ENCODE measurements around the gene PLXNA4.

PLXNA4 gene

GRCh38 chr7:132592231-132592920 is 16.1 kb upstream of the PLXNA4 start:
- DNase-seq, result no peak

DNA sequence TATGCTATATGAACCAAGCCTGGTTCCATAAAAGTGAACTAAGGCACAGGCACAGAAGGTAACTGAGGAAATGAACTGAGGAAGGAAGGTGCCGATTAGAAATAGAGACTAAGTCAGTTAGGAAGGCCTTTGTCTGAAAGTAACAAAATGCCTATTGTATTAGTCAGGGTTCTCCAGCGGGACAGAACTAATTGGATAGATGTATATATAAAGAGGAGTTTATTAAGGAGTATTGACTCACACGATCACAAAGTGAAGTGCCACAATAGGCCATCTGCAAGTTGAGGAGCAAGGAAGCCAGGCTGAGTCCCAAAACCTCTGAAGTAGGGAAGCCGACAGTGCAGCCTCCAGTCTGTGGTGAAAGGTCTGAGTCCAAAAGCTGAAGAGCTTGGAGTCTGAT is 13.9 kb upstream of the PLXNA4 start:
- no peak for DNase-seq

DNA sequence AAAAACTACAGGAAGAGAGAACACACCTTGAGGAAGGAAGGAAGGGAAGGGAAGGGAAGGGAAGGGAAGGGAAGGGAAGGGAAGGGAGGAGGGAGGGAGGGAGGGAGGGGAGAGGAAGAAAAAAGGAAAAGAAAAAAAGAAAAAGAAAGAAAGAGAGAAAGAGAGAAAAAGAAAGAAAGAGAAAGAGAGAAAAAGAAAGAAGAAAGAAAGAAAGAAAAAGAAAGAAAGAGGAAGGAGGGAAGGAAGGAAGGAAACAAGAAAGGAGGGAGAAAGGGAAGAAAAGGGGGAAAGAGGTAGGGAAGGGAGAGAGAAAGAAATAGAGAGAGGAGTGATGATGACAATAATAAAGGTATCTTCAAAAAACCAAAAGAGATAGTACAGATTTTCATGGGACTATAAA is 12.3 kb upstream of the PLXNA4 start:
- DNase-seq, result no peak

- no peak for DNase-seq
These were observed 8.7 kb upstream of the PLXNA4 start for GRCh38 chr7:132584796-132585494.

DNA sequence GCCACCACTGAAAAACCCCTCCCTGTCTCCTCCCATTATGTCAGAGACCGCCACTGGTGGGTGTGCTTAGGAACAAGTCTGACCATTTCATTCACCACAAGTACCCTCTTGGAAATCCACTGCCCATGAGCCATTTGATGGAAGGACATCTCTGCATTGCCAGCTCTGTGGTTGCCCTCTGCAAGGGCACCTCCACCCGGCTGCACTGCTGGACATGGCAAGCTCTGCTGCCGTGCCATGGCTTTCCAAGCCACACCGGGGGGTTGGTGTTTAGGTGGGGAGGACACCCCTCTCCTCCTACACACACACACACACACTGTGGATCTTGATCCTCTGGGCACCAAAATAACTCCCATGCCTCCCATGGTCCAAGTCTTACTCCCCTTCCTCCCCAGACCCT is 5.2 kb upstream of the PLXNA4 start:
- DNase-seq, result no peak

- no peak for DNase-seq
These were observed 4.5 kb upstream of the PLXNA4 start for GRCh38 chr7:132580717-132581285.

DNA sequence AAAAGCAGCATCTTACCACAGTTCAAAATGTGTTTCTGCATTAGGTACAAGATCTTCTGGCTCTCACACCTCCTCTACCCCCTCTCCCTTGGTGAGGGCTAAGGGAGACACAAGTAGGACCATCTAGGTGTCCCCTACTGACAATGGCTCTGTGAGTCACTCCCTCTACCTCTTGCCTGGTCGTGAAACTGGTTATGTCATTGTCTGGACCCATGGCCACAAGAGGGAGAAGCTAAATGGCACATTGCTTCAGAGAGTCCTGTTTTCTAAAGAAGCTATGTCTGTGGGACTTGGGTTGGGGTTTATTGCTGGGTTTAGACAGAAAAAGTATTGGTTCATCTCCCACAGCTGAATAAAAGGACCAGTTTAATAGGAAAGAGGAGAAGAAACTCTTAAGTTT is 4.0 kb upstream of the PLXNA4 start:
- DNase-seq, result no peak

GRCh38 chr7:132579260-132579899 is 3.1 kb upstream of the PLXNA4 start:
- DNase-seq, result no peak

- DNase-seq, result no peak
These were observed 2.6 kb upstream of the PLXNA4 start for GRCh38 chr7:132578826-132579225.

DNA sequence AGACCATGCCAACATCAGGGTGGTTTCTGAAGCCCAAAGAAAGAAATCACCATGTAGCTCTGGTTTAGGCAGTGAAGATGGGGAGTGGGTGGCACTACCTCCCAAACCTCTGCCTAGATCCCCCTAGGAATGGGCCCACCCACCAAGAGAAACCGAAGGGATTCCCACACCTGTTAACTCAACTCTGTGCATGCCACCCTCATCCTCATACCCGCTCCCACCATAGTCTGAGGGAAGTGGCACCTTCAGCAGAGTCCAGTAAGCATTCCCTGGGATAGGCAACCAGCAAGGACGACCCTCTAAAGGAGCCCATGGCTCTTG is 1.7 kb upstream of the PLXNA4 start:
- DNase-seq, result no peak

GRCh38 chr7:132577206-132578049 is 1.2 kb upstream of the PLXNA4 start:
- no peak for DNase-seq

GRCh38 chr7:132576721-132577085 is 433 bp upstream of the PLXNA4 start:
- no peak for DNase-seq

GRCh38 chr7:132575419-132575981 is 770 bp downstream of the PLXNA4 start:
- DNase-seq, result no peak

DNA sequence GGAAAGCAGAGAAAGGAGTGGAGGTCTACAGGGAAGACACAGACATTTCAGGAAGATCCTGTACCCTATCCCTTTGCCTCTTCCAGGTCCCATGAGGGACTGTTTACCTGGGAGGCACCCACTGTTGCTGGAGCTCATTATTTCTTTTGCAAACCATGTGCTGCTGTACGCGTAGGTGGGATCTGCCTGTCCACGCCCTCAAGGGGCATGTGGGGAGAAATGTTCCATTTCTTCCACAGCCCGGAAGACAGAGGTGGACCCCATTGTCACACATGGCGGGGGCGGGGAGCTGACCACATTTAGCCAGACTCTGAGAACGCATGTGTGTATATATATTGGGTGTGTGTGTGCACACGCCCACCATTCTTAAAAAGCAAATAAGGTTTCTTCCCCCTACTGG is 2.0 kb downstream of the PLXNA4 start:
- DNase-seq, result no peak

DNA sequence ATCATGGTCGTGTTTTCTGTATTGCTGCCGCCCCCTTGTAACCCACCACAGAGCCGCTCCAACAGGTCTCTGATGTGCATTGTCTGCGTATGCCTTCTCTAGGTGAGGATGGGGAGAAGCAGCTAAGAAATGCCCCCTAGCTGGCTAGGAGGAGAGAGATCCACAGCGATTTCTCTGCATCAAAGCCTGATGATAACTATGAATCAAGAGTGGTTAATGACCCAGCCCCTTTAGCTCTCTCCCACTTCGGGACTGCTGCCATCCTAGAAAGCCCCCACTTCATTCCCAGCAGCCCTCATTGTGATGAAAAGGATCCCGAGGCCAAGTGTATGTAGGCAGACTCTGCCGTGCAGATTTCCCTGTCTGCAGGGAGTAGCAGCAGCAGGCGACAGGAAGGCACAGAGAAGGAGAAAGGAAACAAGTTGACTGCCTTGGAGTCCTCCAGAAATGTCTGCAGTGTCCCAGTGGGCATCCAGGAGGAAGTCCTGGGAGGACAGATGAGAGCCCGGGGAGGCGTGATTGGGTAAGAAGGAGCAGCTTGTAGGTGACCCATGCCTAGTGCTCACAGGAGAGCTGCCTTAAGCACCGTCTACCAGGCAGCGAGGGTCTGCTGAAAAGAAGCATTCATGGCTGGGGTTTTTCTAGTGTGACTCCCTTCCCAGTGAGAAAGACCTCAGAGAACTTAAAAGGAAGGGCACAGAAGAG is 2.9 kb downstream of the PLXNA4 start:
- no peak for DNase-seq

GRCh38 chr7:132572526-132572925 is 3.7 kb downstream of the PLXNA4 start:
- DNase-seq, result no peak

DNA sequence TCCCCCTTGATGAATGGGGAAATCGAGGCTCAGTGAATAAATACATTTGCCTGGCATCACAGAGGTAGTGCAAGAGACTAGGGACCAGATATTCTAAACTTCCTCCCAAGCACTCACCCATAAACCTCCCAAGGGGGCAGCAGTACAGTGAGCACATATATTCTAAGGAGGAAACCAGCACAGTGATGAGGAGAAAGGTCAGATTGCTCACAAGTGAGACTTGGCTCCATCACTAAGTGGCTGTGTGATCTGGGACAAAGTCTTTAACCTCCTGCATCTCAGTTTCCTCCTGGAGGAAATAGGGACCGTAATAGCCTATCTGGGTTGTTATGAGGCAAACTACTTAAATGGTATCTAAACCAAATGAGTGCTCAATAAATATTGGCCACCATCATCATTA is 4.3 kb downstream of the PLXNA4 start:
- no peak for DNase-seq

DNA sequence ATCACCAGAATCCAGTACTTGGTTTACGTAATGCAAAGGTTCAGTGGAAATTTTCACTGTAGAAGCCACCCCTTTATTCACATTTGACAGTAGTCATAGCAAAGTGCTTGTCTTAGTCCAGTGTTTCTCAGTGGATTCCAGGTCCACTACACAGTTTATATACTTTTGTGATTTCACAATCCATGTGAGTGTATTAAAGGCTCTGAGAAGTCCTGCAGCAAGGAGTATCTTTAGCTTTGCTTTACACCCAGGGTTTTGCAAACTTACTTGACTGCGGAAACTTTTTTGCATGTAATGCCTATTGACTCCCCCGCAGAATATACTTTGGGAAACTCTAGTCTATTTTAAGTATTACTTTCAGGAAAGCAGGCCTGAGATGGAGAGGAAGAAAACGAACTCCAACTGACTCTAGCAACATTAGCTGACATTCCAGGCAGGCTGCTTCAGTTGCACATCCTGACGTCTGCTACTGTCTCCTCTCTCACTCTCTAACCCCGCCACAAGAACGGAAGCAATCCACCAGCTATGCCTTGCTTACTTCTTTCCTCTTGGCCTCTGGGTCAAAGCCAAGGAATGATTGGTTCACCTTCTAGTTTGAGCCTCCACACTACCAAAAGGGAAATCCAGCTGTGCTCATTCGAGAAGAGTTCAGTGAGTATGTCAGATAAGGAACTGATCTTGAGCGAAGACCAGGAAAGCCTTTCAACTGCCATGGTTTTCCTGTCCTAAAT is 6.2 kb downstream of the PLXNA4 start:
- no peak for DNase-seq

GRCh38 chr7:132568962-132569361 is 7.3 kb downstream of the PLXNA4 start:
- no peak for DNase-seq

GRCh38 chr7:132565885-132566284 is 10.4 kb downstream of the PLXNA4 start:
- no peak for DNase-seq

DNA sequence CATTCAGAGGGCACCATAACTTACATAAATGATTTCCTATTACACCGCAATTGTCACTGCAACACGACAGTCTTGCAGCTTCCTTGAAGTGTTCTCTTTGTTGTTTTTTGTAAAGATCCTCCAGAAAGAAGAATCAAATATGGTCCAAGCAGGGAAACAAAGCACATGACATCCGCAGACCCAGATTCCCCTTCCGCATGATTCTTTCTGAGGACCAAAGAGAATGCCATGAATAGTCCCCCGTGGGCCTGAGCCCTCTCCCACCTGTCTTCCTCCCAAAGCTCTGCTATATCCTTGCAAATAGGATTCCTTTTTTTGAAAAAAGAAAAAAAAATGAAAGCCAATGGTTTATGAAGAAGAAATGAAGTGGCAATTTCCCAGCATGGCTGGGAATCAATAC is 10.8 kb downstream of the PLXNA4 start:
- no peak for DNase-seq

DNA sequence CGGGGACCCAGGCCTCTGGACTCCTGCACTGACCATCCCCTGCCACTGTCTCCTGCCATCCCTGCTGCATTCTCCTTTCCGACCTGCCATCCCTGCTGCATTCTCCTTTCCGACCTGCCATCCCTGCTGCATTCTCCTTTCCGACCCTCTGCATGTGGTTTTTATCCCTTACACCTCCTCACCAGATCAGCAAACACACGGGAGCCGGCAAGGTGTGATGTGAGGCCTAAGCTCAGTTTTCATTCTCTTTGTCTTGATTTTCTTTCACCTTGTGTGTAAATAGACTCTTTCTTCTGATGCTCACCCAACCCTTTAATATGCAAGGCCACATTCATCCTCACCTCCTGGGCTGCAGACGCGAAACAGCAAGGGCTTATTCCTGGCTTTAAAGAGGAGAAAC is 11.4 kb downstream of the PLXNA4 start:
- DNase-seq, result no peak
